GM12891 (cell line): ENCODE data around the gene PADI6.

Experiments
- POLR2A ChIP-seq: IDR thresholded peaks from 2 replicates; pipeline ENCODE4 v1.6.1; 2011; ENCODE audit warnings: low read depth, low read length, control low read depth
- POLR2AphosphoS5 ChIP-seq: IDR thresholded peaks from 2 replicates; pipeline ENCODE4 v1.6.1; 2011; ENCODE audit warnings: low read depth, low read length, control low read depth
- TAF1 ChIP-seq: IDR thresholded peaks from 2 replicates; pipeline ENCODE4 v1.6.1; 2011; ENCODE audit warnings: low read depth, low read length, control low read depth

- TF ChIP-seq POLR2AphosphoS5 (no peak), TAF1 (no peak), POLR2A (no peak)
Measured at GRCh38 chr1:17437260-17437579, 65.2 kb downstream of the PADI6 start.
